GM12878 (cell line): Measurements from ENCODE around the gene CYP4A22. TPM values are rescaled to one million over a fixed set of nuclear protein-coding genes. Genes with fewer than 3 reads are reported as not detected.

Experiments
- ATAC-seq: fragments of 200-7000 bp; cut with Tn5 transposase; 3 replicates; pipeline ENCODE4 v1.9.1; 2020; ENCODE audit warnings: mild to moderate bottlenecking, moderate library complexity
- BruUV-seq: library from RNA; stranded (reverse); fragments of 400-500 nt; replicated peaks from 2 replicates; lab custom pipeline; 2021; lab: Mats Ljungman, UMichigan
- CTCF ChIA-PET: fragments of 300-600 bp; sonication (Branson Sonifier 250); formaldehyde crosslinking; extraction: SDS; loops from one replicate; lab custom pipeline; 2021; ENCODE audit warnings: inconsistent platforms; lab: Yijun Ruan, JAX
- POLR2A ChIA-PET: fragments of 350-600 bp; formaldehyde crosslinking; extraction: SDS; loops from one replicate; lab custom pipeline; 2021; ENCODE audit warnings: inconsistent platforms; lab: Charles Lee
- RAD21 ChIA-PET: fragments of 300-600 bp; sonication (Branson Sonifier 250); formaldehyde crosslinking; loops from one replicate; lab custom pipeline; 2023; ENCODE audit warnings: antibody characterized with exemption; ENCODE audit not compliant: unreplicated experiment; lab: Charles Lee
- SMC1A ChIA-PET: fragments of 300-600 bp; sonication (Branson Sonifier 250); formaldehyde crosslinking; loops from one replicate; lab custom pipeline; 2023; ENCODE audit not compliant: unreplicated experiment, uncharacterized antibody; lab: Charles Lee
- DNase-seq: peaks from one replicate; pipeline ENCODE4 v3.0.0-alpha.2; 2011; ENCODE audit warnings: low read depth, low spot score
- FAIRE-seq: peaks from 3 replicates; lab custom pipeline; 2011; peaks lifted over from hg19 to GRCh38; lab: Jason Lieb, UNC
- H2AFZ ChIP-seq: 2 replicates; pipeline ENCODE4 v1.6.0; 2011; ENCODE audit warnings: low read depth, low read length, control low read depth; ENCODE audit not compliant: control insufficient read depth
- H3K27ac ChIP-seq: 2 replicates; pipeline ENCODE4 v1.5.1; 2011; ENCODE audit warnings: control low read depth; ENCODE audit not compliant: control insufficient read depth, insufficient read depth
- H3K27me3 ChIP-seq, 2 experiments: replicated peaks in 1 of 2; 2 replicates each; pipeline versions ENCODE4 v1.6.0 to v1.6.1; 2011; ENCODE audit warnings: low read length in 1 of 2; ENCODE audit not compliant: control insufficient read depth in 2 of 2, insufficient read depth in 2 of 2
- H3K36me3 ChIP-seq, 2 experiments: 2 replicates each; pipeline ENCODE4 v1.5.1; 2011; ENCODE audit warnings: low read length in 1 of 2; ENCODE audit not compliant: control insufficient read depth in 2 of 2, insufficient read depth in 2 of 2
- H3K4me1 ChIP-seq: 2 replicates; pipeline ENCODE4 v1.6.1; 2011; ENCODE audit warnings: mild to moderate bottlenecking, low read length, moderate library complexity, mixed read lengths; ENCODE audit not compliant: control insufficient read depth, insufficient read depth
- H3K4me2 ChIP-seq: 2 replicates; pipeline ENCODE4 v1.6.0; 2011; ENCODE audit warnings: control low read depth; ENCODE audit not compliant: control insufficient read depth, insufficient read depth
- H3K4me3 ChIP-seq: fragments of 200-600 bp; sonication (generic); 2 replicates; pipeline ENCODE4 v1.5.1; 2016
- H3K79me2 ChIP-seq: 2 replicates; pipeline ENCODE4 v1.6.0; 2011; ENCODE audit warnings: low read length; ENCODE audit not compliant: control insufficient read depth, insufficient read depth
- H3K9ac ChIP-seq: 2 replicates; pipeline ENCODE4 v1.8.0; 2011; ENCODE audit warnings: low read length, control low read depth, mixed read lengths; ENCODE audit not compliant: control insufficient read depth, insufficient read depth
- H3K9me3 ChIP-seq: replicated peaks from 3 replicates; pipeline ENCODE4 v1.5.1; 2011; ENCODE audit warnings: mild to moderate bottlenecking, low read length; ENCODE audit not compliant: control insufficient read depth, insufficient read depth
- H4K20me1 ChIP-seq: 2 replicates; pipeline ENCODE4 v1.6.0; 2011; ENCODE audit not compliant: control insufficient read depth, insufficient read depth
- CUX1 ChIP-seq: IDR thresholded peaks from 2 replicates; pipeline ENCODE4 v1.6.1; 2012; ENCODE audit warnings: improper control_type of control experiment, low read depth, low read length; ENCODE audit not compliant: insufficient replicate concordance
- EED ChIP-seq: sonication (generic); IDR thresholded peaks from 2 replicates; pipeline ENCODE4 v1.6.1; 2016; ENCODE audit warnings: antibody characterized with exemption, low read depth
- EGR1 ChIP-seq, 2 experiments: IDR thresholded peaks; 1 replicate in 1 of 2; 2 replicates in 1 of 2; pipeline ENCODE4 v1.6.1; 2011 to 2012; ENCODE audit warnings: low read depth in 2 of 2, low read length in 2 of 2, borderline replicate concordance in 1 of 2, mild to moderate bottlenecking in 1 of 2, moderate library complexity in 1 of 2
- IRF3 ChIP-seq: fragments of 450-650 bp; IDR thresholded peaks from 2 replicates; pipeline ENCODE4 v1.6.1; 2014; ENCODE audit warnings: mild to moderate bottlenecking
- KAT2A ChIP-seq: conservative IDR thresholded peaks from 2 replicates; pipeline ENCODE4 v1.6.1; 2011; ENCODE audit warnings: low read depth, low read length; ENCODE audit not compliant: control insufficient read depth
- MYB ChIP-seq: fragments of 150-350 bp; IDR thresholded peaks from 2 replicates; pipeline ENCODE4 v1.6.1; 2014; ENCODE audit warnings: mild to moderate bottlenecking, low read depth, low read length, borderline replicate concordance
- NBN ChIP-seq: fragments of 450-650 bp; IDR thresholded peaks from 2 replicates; pipeline ENCODE4 v1.6.1; 2016
- NFYA ChIP-seq: IDR thresholded peaks from 2 replicates; pipeline ENCODE4 v1.6.1; 2011; ENCODE audit warnings: low read depth, mild to moderate bottlenecking, low read length, improper control_type of control experiment, borderline replicate concordance
- PML ChIP-seq: IDR thresholded peaks from 2 replicates; pipeline ENCODE4 v1.6.1; 2012; ENCODE audit warnings: low read length, inconsistent platforms
- SMAD5 ChIP-seq: IDR thresholded peaks from 2 replicates; pipeline ENCODE4 v1.6.1; 2016; ENCODE audit warnings: antibody characterized with exemption, low read depth
- SREBF1 ChIP-seq: IDR thresholded peaks from 2 replicates; pipeline ENCODE4 v1.6.1; 2012; ENCODE audit warnings: mild to moderate bottlenecking, low read length
- SRF ChIP-seq, 2 experiments: IDR thresholded peaks; 2 replicates each; pipeline ENCODE4 v1.6.1; 2011; ENCODE audit warnings: low read depth in 2 of 2, low read length in 2 of 2, mild to moderate bottlenecking in 1 of 2, moderate library complexity in 1 of 2
- TARDBP ChIP-seq: IDR thresholded peaks from 2 replicates; pipeline ENCODE4 v1.6.1; 2016; ENCODE audit warnings: borderline replicate concordance
- ZNF24 ChIP-seq: fragments of 450-650 bp; IDR thresholded peaks from 2 replicates; pipeline ENCODE4 v1.6.1; 2017; ENCODE audit warnings: antibody characterized with exemption, mild to moderate bottlenecking
- WGBS: methylation state at CpG from one replicate; pipeline ENCODE4 v1.1.6; 2016; ENCODE audit warnings: low lambda C conversion rate; ENCODE audit not compliant: insufficient replicate concordance, insufficient coverage; ENCODE audit errors: missing lambda C conversion rate; 5-methylcytosine and 5-hydroxymethylcytosine counted together
- in situ Hi-C: fragments of 300-500 bp; cut with MboI; formaldehyde crosslinking; loops from 9 replicates; pipeline ENCODE4 v1.14.3; 2018; ENCODE audit warnings: mixed read lengths
- intact Hi-C: fragments of 100-400 bp; cut with micrococcal nuclease; formaldehyde crosslinking; loops from one replicate; pipeline ENCODE4 v1.14.2; 2022; ENCODE audit not compliant: unreplicated experiment
- polyA plus RNA-seq, 11 experiments: library from polyadenylated mRNA; depleted of rRNA in 4 of 11; unstranded in 6 of 11; stranded (reverse) in 5 of 11; fragments of >200 nt; fragmentation: Nextera tagmentation in 4 of 11; fragmentation: Illumina TruSeq in 1 of 11; extraction: Ambion mirVana in 4 of 11; extraction: Trizol in 1 of 11; gene quantifications; 1 replicate in 1 of 11; 2 replicates in 10 of 11; pipeline versions ENCODE4 v1.2.1 to v1.2.3, GENCODE V29; 2011 to 2016; ENCODE audit warnings: inconsistent platforms in 2 of 11, missing spikeins in 2 of 11, low read depth in 1 of 11
- total RNA-seq, 4 experiments: library from RNA; depleted of rRNA in 3 of 4; stranded (reverse); fragments of >200 nt in 3 of 4; fragmentation: Illumina TruSeq in 1 of 4; extraction: Trizol in 1 of 4; gene quantifications; 2 replicates each; pipeline versions ENCODE4 v1.2.1 to v1.2.3, GENCODE V29; 2013 to 2021

CYP4A22 gene
- total and polyA plus RNA-seq, 10 of the 15 experiments (the other 5 are each of a cell fraction or from before 2014, with no cell fraction given), result not detected

GRCh38 chr1:47172782-47173181, 35.5 kb downstream of the CYP4A22 start:
- SMC1A ChIA-PET, result no interaction called here
- RAD21 ChIA-PET, result no interaction called here
- H3K36me3 ChIP-seq, result no peaks in the 10 kb centered on the region
- DNase-seq (no peak), ATAC-seq (no peak), FAIRE-seq (no peak)
- H3K79me2 ChIP-seq, result no peaks in the 10 kb centered on the region
- H3K27me3 ChIP-seq, result no peaks in the 10 kb centered on the region
- in situ Hi-C loops (no loop called here), intact Hi-C loops (loop anchor here (5.0 to 10.0 kb wide), 3 partner anchors 262 to 425 kb away; partner anchors contain the start of gene FOXD2)
- CTCF ChIA-PET, result no interaction called here
- H2AFZ ChIP-seq, result no peak overlapping the region
- no peak overlapping the region for H3K27ac ChIP-seq
- no peak for TF ChIP-seq SREBF1
- TF ChIP-seq IRF3, result no peak
- no peak for TF ChIP-seq TARDBP
- no peak for TF ChIP-seq SMAD5
- TF ChIP-seq NBN, result no peak
- no peak for TF ChIP-seq PML
- no peak for TF ChIP-seq EGR1 (IDR thresholded peaks at IDR 0.05; ENCODE audit: borderline replicate concordance in 1 of 2, low read depth in 2 of 2, low read length in 2 of 2)
- TF ChIP-seq CUX1, result no peak
- TF ChIP-seq KAT2A, result no peak
- no peak for TF ChIP-seq ZNF24
- TF ChIP-seq EED, result no peak
- TF ChIP-seq NFYA, result no peak
- no peak for TF ChIP-seq MYB
- TF ChIP-seq SRF (IDR thresholded peaks at IDR 0.05; ENCODE audit: low read depth in 2 of 2, low read length in 2 of 2), result no peak
- no peaks in the 10 kb centered on the region for H3K4me1 ChIP-seq
- no TSS peak for BruUV-seq
- H4K20me1 ChIP-seq, result no peaks in the 10 kb centered on the region
- H3K9me3 ChIP-seq, result no peaks in the 10 kb centered on the region
- no peak overlapping the region for H3K9ac ChIP-seq
- no peak overlapping the region for H3K4me2 ChIP-seq
- POLR2A ChIA-PET, result no interaction called here
- WGBS, result 29% methylated on average over 5 of the region's 5 CpGs
- H3K4me3 ChIP-seq, result no peak overlapping the region
